ENCODE measurements around the gene LSM3. TPM values are rescaled to one million over a fixed set of nuclear protein-coding genes. Genes with fewer than 3 reads are reported as not detected.

LSM3 gene
- total and polyA plus RNA-seq, 9 donors = 7.9 to 18.6 (median 10.8) TPM

DNA sequence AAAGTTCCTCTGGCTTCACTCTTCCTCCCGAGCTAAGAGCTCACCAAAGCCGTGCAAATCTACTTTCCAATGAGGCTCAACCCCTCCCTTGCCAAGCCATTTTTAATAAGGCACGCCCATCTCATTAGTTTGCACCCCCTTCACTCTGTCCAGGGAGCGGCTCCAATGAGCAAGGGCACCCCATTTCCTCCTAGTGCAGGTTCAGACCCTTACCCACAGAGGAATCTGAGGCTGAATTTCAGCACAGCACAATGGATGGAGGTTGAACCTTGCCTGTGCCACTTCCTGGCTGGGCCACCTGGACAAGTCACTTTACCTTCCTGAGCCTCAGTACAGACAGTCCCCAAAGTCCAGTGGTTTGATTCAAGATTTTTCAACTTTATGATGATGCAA lies 25.7 kb upstream of the LSM3 start:
- Histone ChIP-seq H3K4me1 (ENCODE audit: insufficient read depth) (no peaks in the 10 kb centered on the region), H3K27ac (no peak overlapping the region), H3K9me3 (no peaks in the 10 kb centered on the region), H3K36me3 (no peaks in the 10 kb centered on the region), H3K27me3 (no peaks in the 10 kb centered on the region), H3K4me3 (no peak overlapping the region)
- TF ChIP-seq EP300 (IDR thresholded peaks at IDR 0.05) (no peak), POLR2A (IDR thresholded peaks at IDR 0.05) (no peak)
- TF ChIP-seq, protein P1, sequence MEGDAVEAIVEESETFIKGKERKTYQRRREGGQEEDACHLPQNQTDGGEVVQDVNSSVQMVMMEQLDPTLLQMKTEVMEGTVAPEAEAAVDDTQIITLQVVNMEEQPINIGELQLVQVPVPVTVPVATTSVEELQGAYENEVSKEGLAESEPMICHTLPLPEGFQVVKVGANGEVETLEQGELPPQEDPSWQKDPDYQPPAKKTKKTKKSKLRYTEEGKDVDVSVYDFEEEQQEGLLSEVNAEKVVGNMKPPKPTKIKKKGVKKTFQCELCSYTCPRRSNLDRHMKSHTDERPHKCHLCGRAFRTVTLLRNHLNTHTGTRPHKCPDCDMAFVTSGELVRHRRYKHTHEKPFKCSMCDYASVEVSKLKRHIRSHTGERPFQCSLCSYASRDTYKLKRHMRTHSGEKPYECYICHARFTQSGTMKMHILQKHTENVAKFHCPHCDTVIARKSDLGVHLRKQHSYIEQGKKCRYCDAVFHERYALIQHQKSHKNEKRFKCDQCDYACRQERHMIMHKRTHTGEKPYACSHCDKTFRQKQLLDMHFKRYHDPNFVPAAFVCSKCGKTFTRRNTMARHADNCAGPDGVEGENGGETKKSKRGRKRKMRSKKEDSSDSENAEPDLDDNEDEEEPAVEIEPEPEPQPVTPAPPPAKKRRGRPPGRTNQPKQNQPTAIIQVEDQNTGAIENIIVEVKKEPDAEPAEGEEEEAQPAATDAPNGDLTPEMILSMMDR (IDR thresholded peaks at IDR 0.05) = no peak
- 76 to 88% (median 76%) methylated on average over 4 of the region's 4 CpGs for WGBS, 3 donors
- no peak for DNase-seq
- intact Hi-C loops (cut with DNase I) = no loop called here

DNA sequence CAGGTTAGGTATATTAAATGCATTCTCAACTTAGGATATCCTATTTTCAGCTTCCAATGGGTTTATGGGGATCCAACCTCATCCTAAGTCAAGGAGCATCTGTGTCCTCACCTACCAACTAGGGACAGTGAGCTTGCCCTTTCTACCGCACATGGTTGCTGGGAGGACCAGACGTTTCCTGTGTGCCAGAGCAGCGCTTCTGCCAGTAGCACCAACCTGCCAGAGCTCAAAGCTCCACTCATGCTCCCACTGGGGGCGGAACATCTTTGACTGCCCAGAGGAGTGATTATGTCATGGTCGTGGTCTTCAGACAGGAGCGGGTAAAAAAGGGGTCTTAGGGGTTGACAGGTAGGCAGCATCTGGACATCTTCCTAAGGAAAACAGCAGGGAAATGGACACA lies 25.0 kb upstream of the LSM3 start:
- no peak overlapping the region for H3K4me3 ChIP-seq
- DNase-seq = no peak
- no peaks in the 10 kb centered on the region for H3K27me3 ChIP-seq
- WGBS, 3 donors = 89 to 95% (median 91%) methylated on average over 6 of the region's 6 CpGs
- no peak overlapping the region for H3K27ac ChIP-seq
- no peaks in the 10 kb centered on the region for H3K9me3 ChIP-seq
- TF ChIP-seq EP300 (IDR thresholded peaks at IDR 0.05) = no peak
- TF ChIP-seq, protein P1 (IDR thresholded peaks at IDR 0.05) = no peak
- TF ChIP-seq POLR2A (IDR thresholded peaks at IDR 0.05) = no peak
- intact Hi-C loops (cut with DNase I) = no loop called here
- no peaks in the 10 kb centered on the region for H3K4me1 ChIP-seq (ENCODE audit: insufficient read depth)
- no peaks in the 10 kb centered on the region for H3K36me3 ChIP-seq

DNA sequence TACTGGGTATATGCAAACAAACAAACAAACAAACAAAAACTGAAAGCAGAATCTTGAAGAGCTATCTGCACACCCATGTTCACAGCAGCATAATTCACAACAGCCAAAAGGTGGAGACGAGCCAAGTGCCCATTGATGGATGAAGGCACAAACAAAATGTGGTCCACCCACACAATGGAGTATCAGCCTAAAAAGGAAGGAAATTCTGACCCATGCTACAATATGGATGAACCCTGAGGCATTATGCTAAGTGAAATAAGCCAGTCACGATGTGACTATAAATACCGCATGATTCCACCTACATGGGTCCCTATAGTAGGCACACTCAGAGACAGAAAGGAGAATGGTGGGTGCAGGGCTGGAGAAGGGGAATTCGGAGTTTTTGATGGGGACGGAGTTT lies 24.3 kb upstream of the LSM3 start:
- no peaks in the 10 kb centered on the region for H3K9me3 ChIP-seq
- H3K27ac ChIP-seq = no peak overlapping the region
- intact Hi-C loops (cut with DNase I) = no loop called here
- no peak for TF ChIP-seq POLR2A (IDR thresholded peaks at IDR 0.05)
- H3K4me1 ChIP-seq (ENCODE audit: insufficient read depth) = no peaks in the 10 kb centered on the region
- 87 to 95% (median 93%) methylated on average over 5 of the region's 5 CpGs for WGBS, 3 donors
- no peak for DNase-seq
- H3K4me3 ChIP-seq = no peak overlapping the region
- H3K36me3 ChIP-seq = no peaks in the 10 kb centered on the region
- no peaks in the 10 kb centered on the region for H3K27me3 ChIP-seq

DNA sequence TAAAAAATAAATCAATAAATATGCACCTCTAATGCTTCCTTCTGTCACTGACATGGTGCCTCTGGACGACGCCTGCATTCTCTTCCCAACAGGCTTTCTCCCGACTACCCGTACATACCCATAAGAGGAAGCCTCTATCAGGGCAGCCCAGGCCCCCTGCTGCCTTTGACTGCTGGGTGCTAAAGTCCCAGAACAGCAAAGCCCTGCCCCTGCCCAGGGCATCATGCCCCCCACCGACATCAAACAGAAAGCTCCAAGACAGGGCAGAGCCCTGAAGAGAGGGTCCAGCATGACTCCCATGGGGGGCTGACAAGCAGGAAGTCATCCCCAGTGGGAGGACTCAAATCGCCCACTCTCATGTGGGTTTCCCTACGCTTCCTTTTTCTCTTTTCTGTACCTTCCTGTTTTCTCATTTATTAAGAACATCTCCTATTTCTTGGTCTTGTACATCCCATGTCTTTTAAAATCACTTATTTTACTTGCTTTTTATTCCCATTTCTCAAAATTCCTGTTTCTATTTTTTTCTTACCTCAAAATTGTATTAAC lies 23.6 kb upstream of the LSM3 start:
- DNase-seq = no peak
- 88 to 92% (median 89%) methylated on average over 7 of the region's 7 CpGs for WGBS, 3 donors
- intact Hi-C loops (cut with DNase I) = no loop called here
- Histone ChIP-seq H3K27me3 (no peaks in the 10 kb centered on the region), H3K9me3 (no peaks in the 10 kb centered on the region), H3K4me1 (ENCODE audit: insufficient read depth) (no peaks in the 10 kb centered on the region), H3K4me3 (no peak overlapping the region), H3K36me3 (no peaks in the 10 kb centered on the region), H3K27ac (no peak overlapping the region)
- TF ChIP-seq EP300 (IDR thresholded peaks at IDR 0.05) (no peak), POLR2A (IDR thresholded peaks at IDR 0.05) (no peak)
- TF ChIP-seq, protein P1 (IDR thresholded peaks at IDR 0.05) = no peak

DNA sequence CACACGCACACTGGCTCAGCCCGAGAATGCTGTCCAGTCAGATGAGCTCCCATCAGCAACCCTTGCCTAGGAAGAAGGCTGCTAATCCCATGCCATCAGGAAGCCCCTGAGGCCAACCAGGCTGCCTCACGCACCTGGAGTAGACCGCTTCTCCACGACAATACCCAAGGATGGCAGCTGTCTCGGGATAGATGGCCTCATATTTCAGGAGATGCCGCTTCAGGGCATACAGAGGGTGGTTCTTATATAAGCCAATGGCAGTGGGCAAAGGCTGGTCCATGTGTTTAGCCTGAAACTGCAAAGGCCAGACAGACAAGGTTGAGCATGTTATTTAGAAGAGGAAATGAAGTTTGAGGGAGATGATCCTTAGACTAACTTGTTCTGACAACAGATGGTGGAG lies 22.4 kb upstream of the LSM3 start:
- no peaks in the 10 kb centered on the region for H3K27me3 ChIP-seq
- TF ChIP-seq POLR2A (IDR thresholded peaks at IDR 0.05) = no peak
- no peak for TF ChIP-seq EP300 (IDR thresholded peaks at IDR 0.05)
- TF ChIP-seq, protein P1 (IDR thresholded peaks at IDR 0.05) = no peak
- no peaks in the 10 kb centered on the region for H3K36me3 ChIP-seq
- no peaks in the 10 kb centered on the region for H3K9me3 ChIP-seq
- no peaks in the 10 kb centered on the region for H3K4me1 ChIP-seq (ENCODE audit: insufficient read depth)
- 95 to 97% (median 95%) methylated on average over 7 of the region's 7 CpGs for WGBS, 3 donors
- DNase-seq = no peak
- intact Hi-C loops (cut with DNase I) = no loop called here
- H3K4me3 ChIP-seq = no peak overlapping the region
- H3K27ac ChIP-seq = no peak overlapping the region

Measured in ovary (tissue), 9 donors.